Skeletal muscle satellite cell (primary cell): Measurements from ENCODE around the gene MCOLN2.
A peak's percentile ranks its signal among the peaks of the same experiment; 100 is the strongest.

ENCODE experiments used
- H3K27me3 ChIP-seq: 2 replicates; pipeline ENCODE4 v1.7.0; 2013; ENCODE audit warnings: low read length; ENCODE audit not compliant: control insufficient read depth, insufficient read depth
- H3K36me3 ChIP-seq: 2 replicates; pipeline ENCODE4 v1.7.0; 2013; ENCODE audit warnings: mild to moderate bottlenecking, control low read depth, low read length; ENCODE audit not compliant: insufficient read depth
- H3K4me1 ChIP-seq: 2 replicates; pipeline ENCODE4 v1.7.0; 2013; ENCODE audit warnings: low read length; ENCODE audit not compliant: control insufficient read depth, insufficient read depth
- H3K4me2 ChIP-seq: 2 replicates; pipeline ENCODE4 v1.7.0; 2013; ENCODE audit warnings: mild to moderate bottlenecking, low read length
- H3K4me3 ChIP-seq: 2 replicates; pipeline ENCODE4 v1.7.0; 2013; ENCODE audit warnings: low read length
- H3K9ac ChIP-seq: 2 replicates; pipeline ENCODE4 v1.7.0; 2013; ENCODE audit warnings: mild to moderate bottlenecking, low read depth, low read length, moderate library complexity
- H3K9me3 ChIP-seq: replicated peaks from 2 replicates; pipeline ENCODE4 v1.7.0; 2013; ENCODE audit warnings: mild to moderate bottlenecking, control low read depth, low read length

Gene MCOLN2

GRCh38 chr1:84960371-84960770 is 36.5 kb downstream of the MCOLN2 start:
- Histone ChIP-seq H3K4me1 (peaks cover 14% of the 10 kb centered on the region), H3K9ac (no peak overlapping the region), H3K4me2 (peak overlapping the region; percentile 24), H3K9me3 (no peaks in the 10 kb centered on the region), H3K27me3 (no peaks in the 10 kb centered on the region), H3K4me3 (no peak overlapping the region), H3K36me3 (no peaks in the 10 kb centered on the region)

- Histone ChIP-seq H3K36me3 (no peaks in the 10 kb centered on the region), H3K9me3 (no peaks in the 10 kb centered on the region), H3K4me2 (no peak overlapping the region), H3K27me3 (no peaks in the 10 kb centered on the region), H3K4me1 (peaks cover 14% of the 10 kb centered on the region), H3K4me3 (no peak overlapping the region), H3K9ac (no peak overlapping the region)
Observed at GRCh38 chr1:84959294-84959693, 37.6 kb downstream of the MCOLN2 start.

- H3K9me3 ChIP-seq, result no peaks in the 10 kb centered on the region
- no peaks in the 10 kb centered on the region for H3K36me3 ChIP-seq
- H3K27me3 ChIP-seq, result peaks cover 3% of the 10 kb centered on the region
- H3K4me2 ChIP-seq, result no peak overlapping the region
- H3K4me3 ChIP-seq, result no peak overlapping the region
- no peak overlapping the region for H3K9ac ChIP-seq
- H3K4me1 ChIP-seq, result peaks cover 14% of the 10 kb centered on the region
Observed at GRCh38 chr1:84957966-84958365, 38.9 kb downstream of the MCOLN2 start.

GRCh38 chr1:84956655-84957054 is 40.3 kb downstream of the MCOLN2 start:
- H3K4me3 ChIP-seq, result no peak overlapping the region
- H3K27me3 ChIP-seq, result peaks cover 3% of the 10 kb centered on the region
- H3K9me3 ChIP-seq, result no peaks in the 10 kb centered on the region
- H3K4me2 ChIP-seq, result no peak overlapping the region
- H3K4me1 ChIP-seq, result peaks cover 14% of the 10 kb centered on the region
- H3K9ac ChIP-seq, result no peak overlapping the region
- H3K36me3 ChIP-seq, result no peaks in the 10 kb centered on the region

- H3K9ac ChIP-seq, result no peak overlapping the region
Observed at GRCh38 chr1:84956097-84956496, 40.8 kb downstream of the MCOLN2 start.

GRCh38 chr1:84949664-84950063 is 47.2 kb downstream of the MCOLN2 start:
- H3K4me2 ChIP-seq, result no peak overlapping the region

More at GRCh38 chr1:84956097-84956496, 40.8 kb downstream of the MCOLN2 start:
- no peaks in the 10 kb centered on the region for H3K36me3 ChIP-seq
- H3K4me3 ChIP-seq, result no peak overlapping the region
- no peaks in the 10 kb centered on the region for H3K9me3 ChIP-seq
- no peak overlapping the region for H3K4me2 ChIP-seq
- H3K4me1 ChIP-seq, result peaks cover 14% of the 10 kb centered on the region
- peaks cover 3% of the 10 kb centered on the region for H3K27me3 ChIP-seq

GRCh38 chr1:84947536-84948410 is 49.1 kb downstream of the MCOLN2 start:
- Histone ChIP-seq H3K9me3 (no peaks in the 10 kb centered on the region), H3K27me3 (peaks cover 10% of the 10 kb centered on the region), H3K4me3 (no peak overlapping the region), H3K4me2 (no peak overlapping the region), H3K9ac (no peak overlapping the region), H3K36me3 (no peaks in the 10 kb centered on the region), H3K4me1 (peaks cover 13% of the 10 kb centered on the region)

More at GRCh38 chr1:84949664-84950063, 47.2 kb downstream of the MCOLN2 start:
- no peak overlapping the region for H3K4me3 ChIP-seq
- H3K36me3 ChIP-seq, result no peaks in the 10 kb centered on the region
- H3K9ac ChIP-seq, result no peak overlapping the region
- peaks cover 13% of the 10 kb centered on the region for H3K4me1 ChIP-seq
- no peaks in the 10 kb centered on the region for H3K9me3 ChIP-seq
- H3K27me3 ChIP-seq, result peaks cover 5% of the 10 kb centered on the region

- Histone ChIP-seq H3K4me2 (no peak overlapping the region), H3K9me3 (no peaks in the 10 kb centered on the region), H3K9ac (no peak overlapping the region), H3K36me3 (no peaks in the 10 kb centered on the region), H3K4me1 (peaks cover 13% of the 10 kb centered on the region), H3K4me3 (no peak overlapping the region), H3K27me3 (peaks cover 21% of the 10 kb centered on the region)
Observed at GRCh38 chr1:84946631-84947030, 50.3 kb downstream of the MCOLN2 start.

- Histone ChIP-seq H3K9ac (peak overlapping the region; percentile 55), H3K4me3 (peak overlapping the region; percentile 63), H3K4me2 (peak overlapping the region; percentile 82), H3K27me3 (peaks cover 22% of the 10 kb centered on the region), H3K4me1 (peaks cover 13% of the 10 kb centered on the region), H3K36me3 (no peaks in the 10 kb centered on the region), H3K9me3 (no peaks in the 10 kb centered on the region)
Observed at GRCh38 chr1:84944767-84945486, 52.0 kb downstream of the MCOLN2 start.

GRCh38 chr1:84941843-84942242 is 55.1 kb downstream of the MCOLN2 start:
- Histone ChIP-seq H3K9ac (no peak overlapping the region), H3K9me3 (no peaks in the 10 kb centered on the region), H3K27me3 (peaks cover 24% of the 10 kb centered on the region), H3K4me2 (no peak overlapping the region), H3K4me3 (no peak overlapping the region), H3K4me1 (peaks cover 19% of the 10 kb centered on the region), H3K36me3 (no peaks in the 10 kb centered on the region)

- Histone ChIP-seq H3K9ac (no peak overlapping the region), H3K4me1 (peaks cover 7% of the 10 kb centered on the region), H3K27me3 (peaks cover 24% of the 10 kb centered on the region), H3K4me3 (no peak overlapping the region), H3K4me2 (no peak overlapping the region), H3K36me3 (no peaks in the 10 kb centered on the region), H3K9me3 (no peaks in the 10 kb centered on the region)
Observed at GRCh38 chr1:84940481-84940880, 56.4 kb downstream of the MCOLN2 start.
